SJSA1 (cell line): ENCODE data around the gene ANKS1A. TPM values are rescaled to one million over a fixed set of nuclear protein-coding genes. Genes with fewer than 3 reads are reported as not detected.

Experiments
- DNase-seq, 2 experiments: peaks; one replicate each; pipeline ENCODE4 v3.0.0-alpha.2; 2015 to 2020; ENCODE audit warnings: low spot score in 2 of 2, low read depth in 1 of 2
- H3K27ac ChIP-seq: fragments of 250-450 bp; sonication (Bioruptor Pico); 2 replicates; pipeline ENCODE4 v1.5.1; 2020; ENCODE audit warnings: mild to moderate bottlenecking, moderate library complexity
- H3K27me3 ChIP-seq: fragments of 250-450 bp; sonication (Bioruptor Pico); replicated peaks from 2 replicates; pipeline ENCODE4 v1.5.1; 2020; ENCODE audit warnings: mild to moderate bottlenecking, moderate library complexity
- H3K36me3 ChIP-seq: fragments of 250-450 bp; sonication (Bioruptor Pico); 2 replicates; pipeline ENCODE4 v1.5.1; 2020; ENCODE audit warnings: mild to moderate bottlenecking
- H3K4me1 ChIP-seq: fragments of 250-450 bp; sonication (Bioruptor Pico); replicated peaks from 2 replicates; pipeline ENCODE4 v1.6.1; 2021; ENCODE audit warnings: mild to moderate bottlenecking
- H3K4me3 ChIP-seq: fragments of 250-450 bp; sonication (Bioruptor Pico); 2 replicates; pipeline ENCODE4 v1.5.1; 2020; ENCODE audit warnings: mild to moderate bottlenecking
- H3K9me3 ChIP-seq: fragments of 250-450 bp; sonication (Bioruptor Pico); replicated peaks from 2 replicates; pipeline ENCODE4 v1.5.1; 2020; ENCODE audit warnings: mild to moderate bottlenecking
- total RNA-seq: library from RNA; depleted of rRNA; stranded (reverse); fragments of >200 nt; shearing (Covaris generic); gene quantifications from 2 replicates; pipeline ENCODE4 v1.2.3, GENCODE V29; 2014

The ANKS1A gene
- total RNA-seq, 1 experiment from 2014 or later: 8.1 TPM

DNA sequence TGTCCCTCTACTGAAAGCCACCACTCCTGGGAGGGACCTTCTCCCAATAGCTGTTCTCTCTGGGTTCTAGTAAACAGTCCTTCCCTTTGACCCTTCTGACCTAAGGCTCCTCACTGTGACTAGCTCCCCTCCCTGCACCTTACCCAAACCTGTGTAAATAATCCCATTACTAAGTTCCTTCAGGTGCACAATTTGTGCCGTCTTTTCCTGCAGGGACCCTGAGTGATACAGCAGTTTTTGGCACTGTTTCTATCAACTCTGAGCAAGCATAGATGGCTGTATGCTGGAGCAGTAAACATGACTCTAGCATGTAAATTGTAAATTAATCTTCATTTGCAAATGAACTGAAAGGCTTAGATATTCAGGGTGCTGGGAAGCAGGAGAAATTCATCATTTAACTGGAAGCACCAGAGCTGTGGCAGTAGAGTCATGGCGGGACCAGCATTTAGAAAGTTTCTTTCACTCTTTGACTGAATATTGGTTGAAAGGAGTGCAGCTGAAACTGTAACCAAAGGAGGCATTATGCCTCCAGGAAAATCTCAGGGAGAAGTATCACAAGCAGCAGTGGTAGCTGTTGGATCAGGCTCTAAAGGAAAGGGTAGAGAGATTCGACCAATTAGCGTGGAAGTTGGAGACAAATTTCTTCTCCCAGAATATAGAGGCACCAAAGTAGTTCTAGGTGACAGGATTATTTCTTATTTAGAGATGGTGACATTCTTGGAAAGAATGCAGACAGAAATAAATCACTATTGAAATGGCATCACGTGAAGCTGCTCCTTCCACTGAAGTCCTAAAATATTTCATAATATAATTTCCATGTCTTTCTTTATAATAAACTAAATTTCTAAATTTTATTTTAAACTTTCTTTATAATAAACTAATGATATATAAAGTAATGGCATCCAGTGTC is 134.3 kb downstream of the ANKS1A start:
- H3K36me3 ChIP-seq: no peaks in the 10 kb centered on the region
- no peaks in the 10 kb centered on the region for H3K27me3 ChIP-seq
- peaks cover 56% of the 10 kb centered on the region for H3K4me1 ChIP-seq
- no peak overlapping the region for H3K4me3 ChIP-seq
- H3K27ac ChIP-seq: no peak overlapping the region; the same call in 1 of the 2 replicates
- no peak for DNase-seq
- H3K9me3 ChIP-seq: no peaks in the 10 kb centered on the region

DNA sequence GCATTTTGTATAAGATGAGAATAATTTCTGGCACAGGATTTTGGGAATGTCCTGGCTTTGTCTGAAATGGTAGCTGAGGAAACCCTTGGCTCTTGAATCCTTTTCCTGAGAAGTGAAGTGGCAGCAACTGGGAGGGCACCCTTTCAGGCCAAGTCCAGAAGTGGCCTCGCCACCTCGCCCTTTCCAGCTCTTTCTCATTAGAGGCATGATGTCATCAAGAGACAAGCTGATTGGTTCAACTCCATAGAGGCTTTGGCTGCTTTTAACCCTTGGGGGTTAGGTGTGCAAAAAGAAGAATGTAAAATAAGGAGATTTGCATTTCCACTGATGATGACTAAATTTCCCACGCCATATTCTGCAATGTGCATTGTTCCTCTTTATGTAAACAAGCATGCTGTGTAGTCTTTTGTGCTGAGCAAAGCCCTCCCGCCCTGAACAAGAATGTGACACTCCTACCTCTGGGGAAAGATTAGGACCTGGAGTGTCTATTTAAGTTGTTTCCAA is 135.5 kb downstream of the ANKS1A start:
- Histone ChIP-seq H3K27ac (peak overlapping the region; percentile 90), H3K4me1 (peaks cover 56% of the 10 kb centered on the region), H3K36me3 (no peaks in the 10 kb centered on the region), H3K27me3 (no peaks in the 10 kb centered on the region), H3K9me3 (no peaks in the 10 kb centered on the region), H3K4me3 (no peak overlapping the region)
- peak; percentile 80 to 92 for DNase-seq

DNA sequence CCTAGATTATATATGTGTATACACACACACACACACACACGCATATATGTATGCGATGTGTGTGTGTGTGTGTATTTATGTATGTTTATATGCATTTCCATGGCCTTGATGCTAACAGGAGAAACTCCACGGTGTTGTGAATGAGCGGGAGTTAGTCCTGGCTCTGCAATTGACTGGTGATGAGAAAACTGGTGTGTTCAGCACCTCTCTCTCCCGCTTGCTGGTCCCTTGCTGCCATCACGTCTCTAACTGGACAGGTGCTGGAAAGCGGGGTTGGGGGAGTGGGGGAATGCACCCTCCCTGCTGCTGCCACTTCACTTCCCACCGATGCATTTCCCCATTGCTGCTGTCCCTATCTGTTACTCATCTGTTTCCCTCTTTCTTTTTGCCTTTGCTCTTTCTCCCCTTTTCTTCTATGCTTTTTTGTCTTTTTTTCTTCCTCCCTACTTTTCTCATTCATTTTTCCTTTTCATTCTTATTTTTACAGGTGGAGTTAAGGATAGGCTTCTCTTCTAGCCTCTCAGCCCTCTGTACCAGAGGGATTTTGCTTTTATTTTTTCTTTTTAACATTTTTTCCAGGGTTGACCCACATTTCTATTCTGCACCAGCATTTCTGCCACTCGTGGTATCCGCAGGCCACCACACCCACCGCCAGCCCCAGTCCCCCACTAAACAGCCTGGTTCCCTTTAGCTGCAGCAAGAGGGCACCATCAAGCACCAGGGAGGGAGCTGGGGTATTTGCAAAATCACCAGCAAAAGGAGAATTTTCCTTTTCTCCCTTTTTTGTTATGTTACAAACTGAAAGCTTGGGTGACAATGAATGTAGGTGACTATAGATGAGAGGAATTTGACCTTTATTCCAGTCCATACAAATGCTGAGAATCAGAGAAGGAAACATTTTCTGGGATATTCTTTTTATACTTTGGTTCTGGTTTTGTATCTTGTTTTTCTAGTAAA is 136.5 kb downstream of the ANKS1A start:
- Histone ChIP-seq H3K4me3 (no peak overlapping the region), H3K9me3 (no peaks in the 10 kb centered on the region), H3K4me1 (peaks cover 57% of the 10 kb centered on the region), H3K27me3 (no peaks in the 10 kb centered on the region), H3K36me3 (no peaks in the 10 kb centered on the region), H3K27ac (peak overlapping the region; percentile 90)
- DNase-seq: peak in 1 of 2 experiments; percentile 55

DNA sequence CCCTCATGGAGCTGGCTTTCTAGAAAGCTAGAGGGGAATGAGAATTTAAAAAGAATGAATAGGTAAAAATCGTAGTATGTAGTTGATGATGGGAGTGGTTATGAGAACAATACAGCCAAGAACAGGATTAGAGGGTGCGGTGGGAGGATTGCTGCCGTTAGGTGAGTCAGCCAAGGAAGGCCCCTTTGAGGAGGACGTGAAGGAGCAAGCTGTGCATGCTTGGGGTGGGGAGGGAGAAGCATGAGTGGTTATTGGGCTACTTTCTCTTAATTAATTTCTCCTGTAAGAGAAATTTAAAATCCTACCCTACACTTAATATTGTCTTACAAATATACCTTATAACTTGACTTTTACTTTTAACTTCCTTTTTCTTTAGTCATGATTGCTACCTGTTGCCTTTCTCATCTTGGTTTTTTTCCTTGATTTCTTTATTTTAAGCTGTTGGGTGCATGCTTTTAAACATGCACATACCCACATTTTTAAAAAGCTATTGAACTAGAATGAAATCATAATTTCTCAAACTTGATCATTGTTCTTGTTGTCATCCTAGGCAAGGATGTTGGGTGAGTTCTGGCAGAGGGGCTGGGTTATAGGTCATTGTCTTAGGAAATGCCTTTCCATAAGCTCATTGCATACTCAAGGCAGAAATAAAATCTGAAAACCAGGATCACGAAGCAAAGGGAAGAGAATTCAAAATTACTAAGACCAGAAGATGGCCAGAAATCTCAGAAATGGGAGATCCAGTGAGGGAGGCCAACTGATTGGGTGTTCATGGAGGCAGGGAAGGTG is 137.6 kb downstream of the ANKS1A start:
- Histone ChIP-seq H3K4me1 (peaks cover 68% of the 10 kb centered on the region), H3K4me3 (no peak overlapping the region), H3K9me3 (no peaks in the 10 kb centered on the region), H3K27me3 (no peaks in the 10 kb centered on the region), H3K36me3 (no peaks in the 10 kb centered on the region), H3K27ac (peak overlapping the region; percentile 90)
- DNase-seq: peak; percentile 61 to 82

DNA sequence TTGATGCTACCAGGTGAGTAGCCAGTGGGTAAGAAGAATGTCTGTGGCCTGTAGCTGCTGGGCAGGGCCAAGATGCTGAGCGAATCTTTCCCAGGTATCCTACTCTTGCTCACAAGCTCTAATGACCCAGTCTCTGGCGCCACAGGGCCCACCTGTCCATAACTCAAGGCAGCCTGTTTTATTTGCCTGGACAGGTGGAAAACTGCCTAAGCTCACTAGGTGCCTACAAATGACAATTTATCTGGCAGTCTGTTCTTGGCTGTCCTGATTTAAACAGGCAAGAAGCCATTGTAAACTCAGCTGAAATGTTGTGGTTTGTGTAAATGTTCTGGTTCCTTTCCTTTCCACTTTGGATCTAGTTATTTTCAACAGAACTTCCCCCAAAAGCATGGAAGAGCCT is 138.8 kb downstream of the ANKS1A start:
- no peaks in the 10 kb centered on the region for H3K36me3 ChIP-seq
- no peak overlapping the region for H3K4me3 ChIP-seq
- peaks cover 76% of the 10 kb centered on the region for H3K4me1 ChIP-seq
- DNase-seq: no peak
- H3K9me3 ChIP-seq: no peaks in the 10 kb centered on the region
- no peak overlapping the region; the same call in 1 of the 2 replicates for H3K27ac ChIP-seq
- H3K27me3 ChIP-seq: no peaks in the 10 kb centered on the region

DNA sequence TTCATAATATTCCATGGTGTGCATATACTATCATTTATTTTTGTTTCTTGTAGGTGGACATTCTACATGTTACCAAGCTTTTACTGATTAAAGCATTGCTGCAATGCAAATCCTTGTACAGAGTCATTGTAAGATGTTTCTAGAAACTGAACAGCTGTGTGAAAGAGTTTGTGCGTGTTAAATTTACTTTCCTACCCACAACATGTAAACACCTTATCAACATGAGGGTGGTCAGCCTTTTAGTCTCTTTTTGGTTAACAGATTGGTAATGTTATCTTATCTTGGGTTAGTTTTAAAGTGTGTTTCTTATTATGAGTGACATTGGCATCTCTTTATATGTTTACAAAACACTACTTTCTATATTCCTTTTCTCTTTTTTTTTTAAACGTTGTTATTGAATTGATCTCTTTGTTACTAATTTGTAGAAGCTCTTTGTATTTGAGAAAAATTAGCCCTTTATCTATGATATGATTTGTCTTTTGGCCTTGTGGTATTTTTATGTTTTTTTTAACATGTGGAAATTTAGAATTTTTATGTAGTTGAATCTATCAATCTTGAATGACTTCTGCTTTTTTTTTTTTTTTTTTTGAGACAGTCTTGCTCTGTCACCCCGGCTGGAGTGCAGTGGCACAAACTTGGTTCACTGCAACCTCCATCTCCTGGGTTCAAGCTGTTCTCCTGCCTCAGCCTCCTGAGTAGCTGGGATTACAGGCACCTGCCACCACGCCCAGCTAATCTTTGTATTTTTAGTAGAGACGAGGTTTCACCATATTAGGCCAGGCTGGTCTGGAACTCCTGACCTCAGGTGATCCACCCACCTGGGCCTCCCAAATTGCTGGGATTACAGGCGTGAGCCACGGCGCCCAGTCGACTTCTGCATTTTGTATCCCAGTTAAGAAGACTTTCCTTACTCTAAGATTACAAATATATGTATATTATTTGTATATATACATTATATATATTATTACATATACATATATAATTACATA is 140.0 kb downstream of the ANKS1A start:
- no peaks in the 10 kb centered on the region for H3K36me3 ChIP-seq
- H3K27me3 ChIP-seq: no peaks in the 10 kb centered on the region
- peak in 1 of 2 experiments; percentile 47 for DNase-seq
- H3K4me3 ChIP-seq: no peak overlapping the region
- H3K9me3 ChIP-seq: no peaks in the 10 kb centered on the region
- H3K27ac ChIP-seq: no peak overlapping the region
- peaks cover 74% of the 10 kb centered on the region for H3K4me1 ChIP-seq

DNA sequence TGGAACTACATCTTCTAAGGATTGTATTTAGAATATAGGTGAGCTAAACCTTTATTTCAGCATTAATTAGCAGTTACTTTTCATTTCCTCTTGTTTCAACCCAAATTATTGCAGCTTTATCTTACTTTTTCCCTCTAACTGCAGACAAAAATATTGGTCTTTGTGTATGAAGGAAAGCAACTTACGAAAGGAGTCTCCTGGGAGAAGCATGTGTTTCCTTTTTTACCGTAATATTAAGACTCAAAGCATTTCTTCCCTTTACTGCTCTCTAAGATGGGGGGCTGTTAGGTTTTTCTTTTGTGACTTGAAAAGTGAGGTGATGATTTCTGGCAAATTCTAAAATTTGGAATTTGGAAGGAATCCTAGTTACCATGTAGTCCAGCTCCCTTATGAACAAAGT is 141.0 kb downstream of the ANKS1A start:
- no peak for DNase-seq
- Histone ChIP-seq H3K27ac (no peak overlapping the region), H3K9me3 (no peaks in the 10 kb centered on the region), H3K4me1 (peaks cover 64% of the 10 kb centered on the region), H3K4me3 (no peak overlapping the region), H3K27me3 (no peaks in the 10 kb centered on the region), H3K36me3 (no peaks in the 10 kb centered on the region)

DNA sequence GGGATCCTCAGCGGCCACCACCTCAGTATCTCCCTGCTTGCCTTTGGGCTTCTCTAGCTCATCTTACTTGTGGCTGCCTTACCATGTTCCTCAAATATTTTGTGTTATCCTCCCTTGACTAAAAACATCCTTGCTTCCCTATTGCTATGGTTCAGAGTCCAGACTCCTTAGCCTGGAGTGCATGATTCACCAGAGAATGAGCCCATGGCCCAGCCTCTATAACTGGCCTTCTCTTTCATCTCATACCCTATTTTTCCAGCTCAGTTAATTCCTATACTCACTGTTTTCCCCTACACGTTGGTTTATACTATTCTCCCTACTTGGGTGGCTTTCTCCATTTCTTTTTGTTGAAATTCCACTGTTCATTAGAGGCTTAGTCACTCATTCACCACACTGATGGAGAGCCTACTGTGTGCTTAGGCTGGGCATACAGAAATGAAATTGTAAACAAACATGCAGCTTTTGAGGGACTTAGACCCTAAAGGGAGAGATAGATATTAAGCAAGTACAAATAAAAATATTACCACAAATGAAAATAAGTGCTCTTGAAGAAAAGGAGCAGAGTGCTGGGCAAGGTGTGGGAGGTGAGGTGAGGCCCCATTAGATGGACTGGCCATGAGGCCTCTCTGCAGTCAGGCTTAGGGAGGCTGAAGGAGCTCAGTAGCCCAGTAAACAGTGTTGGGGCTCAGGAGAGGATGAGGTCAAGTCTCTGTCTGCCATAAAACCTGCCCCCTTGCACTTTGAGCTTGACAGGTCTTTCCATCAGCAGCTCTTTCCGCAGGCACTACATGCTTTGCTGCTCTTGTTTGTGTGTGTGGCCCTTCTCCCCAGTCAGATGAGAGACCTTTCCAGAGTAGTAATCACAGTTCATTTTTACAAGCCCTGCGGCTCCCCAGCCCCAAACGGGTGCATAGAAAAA is 142.8 kb downstream of the ANKS1A start:
- Histone ChIP-seq H3K36me3 (no peaks in the 10 kb centered on the region), H3K4me3 (no peak overlapping the region), H3K4me1 (peaks cover 46% of the 10 kb centered on the region), H3K27me3 (no peaks in the 10 kb centered on the region), H3K27ac (peak overlapping the region; percentile 30), H3K9me3 (no peaks in the 10 kb centered on the region)
- peak; percentile 69 to 89 for DNase-seq

DNA sequence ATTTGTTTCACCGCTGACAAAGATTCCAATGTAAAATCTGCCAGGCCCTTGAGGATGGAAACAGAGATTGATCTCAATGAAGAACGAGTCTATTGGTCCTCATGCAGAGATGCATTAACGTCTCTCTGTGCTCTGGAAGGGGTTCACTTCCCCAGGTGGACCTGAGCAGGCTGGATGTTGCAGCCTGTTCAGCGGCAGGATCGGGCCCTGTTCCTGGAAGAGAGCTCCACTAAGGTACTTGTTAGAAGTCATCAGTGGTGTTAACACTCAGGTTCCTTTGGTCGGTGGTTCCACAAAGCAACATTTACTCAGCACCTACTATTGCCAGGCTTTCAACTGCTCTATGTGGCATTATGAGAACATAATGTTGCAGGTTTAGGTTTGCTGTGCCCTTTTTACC is 144.6 kb downstream of the ANKS1A start:
- Histone ChIP-seq H3K27ac (no peak overlapping the region), H3K9me3 (no peaks in the 10 kb centered on the region), H3K27me3 (no peaks in the 10 kb centered on the region), H3K4me3 (no peak overlapping the region), H3K36me3 (no peaks in the 10 kb centered on the region), H3K4me1 (peaks cover 39% of the 10 kb centered on the region)
- no peak for DNase-seq

DNA sequence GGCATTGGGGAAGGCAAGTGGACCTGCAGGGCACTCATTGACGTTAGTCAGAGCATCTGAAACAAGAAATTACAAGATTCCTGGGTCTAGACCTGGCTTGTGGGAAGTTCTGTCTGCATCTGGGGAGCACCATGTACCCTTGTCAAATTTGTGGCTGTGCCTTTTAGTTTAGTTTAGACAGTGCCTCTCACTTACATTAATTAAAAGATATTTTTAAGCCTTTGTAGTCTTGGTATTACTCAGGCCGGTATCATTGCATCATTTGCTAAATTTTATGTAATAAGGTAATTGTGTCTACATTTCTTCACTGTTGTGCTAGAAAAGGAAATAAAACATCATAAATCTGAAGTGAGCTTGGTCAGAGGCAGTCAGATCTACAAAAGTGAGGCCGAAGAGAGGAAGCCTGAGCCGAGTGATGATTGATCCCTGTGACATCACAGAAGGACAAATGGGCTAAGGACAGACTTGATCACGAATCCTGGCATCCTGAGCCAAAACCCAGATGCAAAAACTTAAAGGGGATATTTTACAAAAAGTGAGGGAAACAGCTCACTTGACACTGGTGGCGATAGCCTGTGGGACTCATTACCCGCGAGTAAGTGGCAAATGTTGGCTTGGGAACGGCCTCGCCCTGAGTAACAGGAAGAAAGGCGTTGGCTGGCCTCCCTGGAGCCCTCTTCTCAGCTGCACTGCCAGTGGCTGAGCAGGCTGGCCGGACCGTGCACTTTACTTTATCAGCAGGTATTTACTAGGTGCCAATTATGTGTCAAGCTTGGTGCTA is 145.5 kb downstream of the ANKS1A start:
- no peak for DNase-seq
- no peak overlapping the region for H3K27ac ChIP-seq
- H3K27me3 ChIP-seq: no peaks in the 10 kb centered on the region
- no peak overlapping the region for H3K4me3 ChIP-seq
- H3K9me3 ChIP-seq: no peaks in the 10 kb centered on the region
- H3K4me1 ChIP-seq: peaks cover 32% of the 10 kb centered on the region
- H3K36me3 ChIP-seq: no peaks in the 10 kb centered on the region

DNA sequence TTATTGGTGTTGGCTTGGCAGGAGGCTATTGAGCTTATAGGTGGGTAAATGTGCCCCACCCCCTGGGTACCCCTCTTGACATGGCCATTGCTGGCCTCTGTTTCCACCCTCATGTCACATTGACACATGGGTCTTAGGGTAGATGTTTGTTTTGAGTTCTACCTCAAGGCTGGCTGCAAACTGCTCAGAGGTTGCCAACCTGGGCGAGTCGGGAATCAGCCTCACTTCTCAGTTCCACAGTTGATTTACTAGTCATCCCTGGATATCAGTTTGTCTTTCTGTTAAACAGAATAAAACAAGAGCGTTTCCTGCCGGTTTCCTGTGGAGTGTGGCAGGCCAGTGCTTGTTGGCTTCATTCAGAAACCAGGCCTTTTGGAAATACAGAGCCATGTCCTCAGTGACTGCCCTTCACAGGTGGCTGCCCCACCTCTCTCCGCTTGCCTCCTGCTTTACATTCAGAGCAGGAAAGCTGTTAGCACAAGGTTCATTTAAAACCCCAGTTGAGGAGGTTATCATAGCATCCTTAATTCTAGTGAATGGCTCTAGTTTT is 146.5 kb downstream of the ANKS1A start:
- Histone ChIP-seq H3K27ac (no peak overlapping the region), H3K4me3 (no peak overlapping the region), H3K36me3 (no peaks in the 10 kb centered on the region), H3K9me3 (no peaks in the 10 kb centered on the region), H3K4me1 (peaks cover 30% of the 10 kb centered on the region), H3K27me3 (no peaks in the 10 kb centered on the region)
- DNase-seq: no peak
